Endothelial cell of umbilical vein (primary cell): ENCODE data around the gene USP34. TPM values are rescaled to one million over a fixed set of nuclear protein-coding genes. Genes with fewer than 3 reads are reported as not detected.

Source experiments
- BruUV-seq: library from RNA; stranded (reverse); fragments of 400-500 nt; replicated peaks from 2 replicates; lab custom pipeline; 2021; lab: Mats Ljungman, UMichigan
- CTCF ChIA-PET: fragments of 300-600, 350-600 bp; sonication (Branson Sonifier 250); formaldehyde crosslinking; loops from one replicate; lab custom pipeline; 2021; ENCODE audit warnings: antibody characterized with exemption, inconsistent platforms; lab: Charles Lee
- POLR2A ChIA-PET: fragments of 300-600, 350-600 bp; sonication (Branson Sonifier 250); formaldehyde crosslinking; loops from one replicate; lab custom pipeline; 2021; ENCODE audit warnings: antibody characterized with exemption, inconsistent platforms; lab: Charles Lee
- DNase-seq: peaks from one replicate; pipeline ENCODE4 v3.0.0-alpha.2; 2011; ENCODE audit warnings: low read depth, low spot score
- FAIRE-seq: peaks from 2 replicates; lab custom pipeline; 2011; peaks lifted over from hg19 to GRCh38; lab: Jason Lieb, UNC
- H2AFZ ChIP-seq: 2 replicates; pipeline ENCODE4 v1.6.0; 2012; ENCODE audit warnings: low read depth, low read length, control low read depth, inconsistent platforms
- H3K27ac ChIP-seq: 2 replicates; pipeline ENCODE4 v1.5.1; 2011; ENCODE audit warnings: low read depth, mild to moderate bottlenecking, control low read depth, low read length, moderate library complexity; ENCODE audit not compliant: insufficient read depth
- H3K27me3 ChIP-seq, 2 experiments: 2 replicates each; pipeline versions ENCODE4 v1.6.0 to v1.6.1; 2011; ENCODE audit warnings: low read length in 2 of 2, mixed read lengths in 1 of 2; ENCODE audit not compliant: control insufficient read depth in 2 of 2, insufficient read depth in 2 of 2
- H3K36me3 ChIP-seq, 2 experiments: 2 replicates in 1 of 2; 3 replicates in 1 of 2; pipeline ENCODE4 v1.5.1; 2011; ENCODE audit warnings: low read length in 2 of 2, mild to moderate bottlenecking in 1 of 2, moderate library complexity in 1 of 2; ENCODE audit not compliant: control insufficient read depth in 2 of 2, insufficient read depth in 2 of 2; ENCODE audit errors: extremely low read depth in 1 of 2
- H3K4me1 ChIP-seq: 3 replicates; pipeline ENCODE4 v1.5.1; 2011; ENCODE audit warnings: mild to moderate bottlenecking, low read length; ENCODE audit not compliant: control insufficient read depth, insufficient read depth; ENCODE audit errors: extremely low read depth
- H3K4me2 ChIP-seq: 2 replicates; pipeline ENCODE4 v1.6.1; 2011; ENCODE audit warnings: low read length, control low read depth, mixed read lengths; ENCODE audit not compliant: insufficient read depth
- H3K4me3 ChIP-seq, 3 experiments: fragments of 200-600 bp in 1 of 3; sonication (generic), shearing (Covaris generic) in 1 of 3; replicated peaks in 1 of 3; 2 replicates each; pipeline ENCODE4 v1.5.1; 2011 to 2016; ENCODE audit warnings: control low read depth in 3 of 3, low read length in 3 of 3, mild to moderate bottlenecking in 2 of 3, inconsistent platforms in 1 of 3, low read depth in 1 of 3, moderate library complexity in 1 of 3; ENCODE audit not compliant: insufficient read depth in 1 of 3
- H3K79me2 ChIP-seq: 2 replicates; pipeline ENCODE4 v1.6.0; 2012; ENCODE audit warnings: low read length, inconsistent platforms; ENCODE audit not compliant: control insufficient read depth, insufficient read depth
- H3K9ac ChIP-seq: replicated peaks from 2 replicates; pipeline ENCODE3; 2011; ENCODE audit warnings: low read length, control low read depth; ENCODE audit not compliant: insufficient read depth; ENCODE audit errors: extremely low read depth
- H3K9me1 ChIP-seq: replicated peaks from 3 replicates; pipeline ENCODE4 v1.6.0; 2011; ENCODE audit warnings: mild to moderate bottlenecking, low read length; ENCODE audit not compliant: control insufficient read depth, insufficient read depth; ENCODE audit errors: extremely low read depth
- H3K9me3 ChIP-seq: replicated peaks from 2 replicates; pipeline ENCODE4 v1.5.1; 2012; ENCODE audit warnings: low read length, inconsistent platforms; ENCODE audit not compliant: control insufficient read depth, insufficient read depth
- H4K20me1 ChIP-seq: replicated peaks from 2 replicates; pipeline ENCODE3; 2011; ENCODE audit warnings: mild to moderate bottlenecking, low read length; ENCODE audit not compliant: control insufficient read depth, insufficient read depth; ENCODE audit errors: extremely low read depth
- CTCF ChIP-seq, 2 donors: IDR thresholded peaks; 1 replicate in 1 of 2; 2 replicates in 1 of 2; pipeline ENCODE4 v1.5.1; 2011; ENCODE audit warnings: low read length in 2 of 2, mild to moderate bottlenecking in 2 of 2, moderate library complexity in 2 of 2, control low read depth in 1 of 2, inconsistent platforms in 1 of 2, low read depth in 1 of 2; ENCODE audit not compliant: insufficient read depth in 1 of 2; ENCODE audit errors: extremely low read depth in 1 of 2
- EZH2 ChIP-seq: IDR thresholded peaks from 2 replicates; pipeline ENCODE4 v1.6.1; 2012; ENCODE audit warnings: borderline replicate concordance, low read depth, mild to moderate bottlenecking, moderate library complexity, low read length, inconsistent platforms; ENCODE audit not compliant: severe bottlenecking
- FOS ChIP-seq: IDR thresholded peaks from 2 replicates; pipeline ENCODE4 v1.6.1; 2011; ENCODE audit warnings: mild to moderate bottlenecking, low read length, moderate library complexity, borderline replicate concordance; ENCODE audit not compliant: insufficient read depth
- GATA2 ChIP-seq: IDR thresholded peaks from 2 replicates; pipeline ENCODE4 v1.7.0; 2011; ENCODE audit warnings: low read depth, mild to moderate bottlenecking, moderate library complexity, mixed read lengths, low read length; ENCODE audit not compliant: insufficient read length, insufficient read depth
- JUN ChIP-seq: IDR thresholded peaks from 2 replicates; pipeline ENCODE4 v1.6.1; 2011; ENCODE audit warnings: borderline replicate concordance, low read depth; ENCODE audit not compliant: insufficient read length, insufficient read depth
- MYC ChIP-seq: IDR thresholded peaks from one replicate; pipeline ENCODE4 v1.6.1; 2011; ENCODE audit warnings: mild to moderate bottlenecking, low read depth, low read length
- POLR2A ChIP-seq: IDR thresholded peaks from 2 replicates; pipeline ENCODE4 v1.6.1; 2012; ENCODE audit warnings: low read depth, mild to moderate bottlenecking, control low read depth, low read length
- POLR2AphosphoS5 ChIP-seq: IDR thresholded peaks from 2 replicates; pipeline ENCODE4 v1.6.1; 2012; ENCODE audit warnings: low read depth, mild to moderate bottlenecking, control low read depth, low read length, moderate library complexity; ENCODE audit not compliant: insufficient read depth
- dilution Hi-C: fragments of 300-500 bp; cut with MboI; formaldehyde crosslinking; loops from one replicate; pipeline ENCODE4 v1.15.0; 2019; ENCODE audit warnings: low sequenced_read_pairs; ENCODE audit not compliant: extremely low pct_ligation_motif_present
- intact Hi-C: fragments of 100-400 bp; cut with micrococcal nuclease; formaldehyde crosslinking; loops from one replicate; pipeline ENCODE4 v1.10.0; 2022
- polyA plus RNA-seq, 4 experiments: library from polyadenylated mRNA; depleted of rRNA in 3 of 4; stranded (reverse) in 3 of 4; unstranded in 1 of 4; fragments of >200 nt; gene quantifications; 2 replicates each; pipeline versions ENCODE4 v1.2.1 to v1.2.3, GENCODE V29; 2011 to 2012; ENCODE audit warnings: missing spikeins in 1 of 4
- total RNA-seq: library from RNA; stranded (reverse); gene quantifications from 2 replicates; pipeline ENCODE4 v1.2.3, GENCODE V29; 2021
- TF ChIP-seq, protein P1 (sequence below): IDR thresholded peaks from 2 replicates; pipeline ENCODE4 v1.6.1; 2011; ENCODE audit not compliant: insufficient read depth, insufficient read length

Gene USP34
- total and polyA plus RNA-seq, 2 donors (not counting 3 experiments of a cell fraction or from before 2014, with no cell fraction given) = 46.3 to 96.9 TPM

DNA sequence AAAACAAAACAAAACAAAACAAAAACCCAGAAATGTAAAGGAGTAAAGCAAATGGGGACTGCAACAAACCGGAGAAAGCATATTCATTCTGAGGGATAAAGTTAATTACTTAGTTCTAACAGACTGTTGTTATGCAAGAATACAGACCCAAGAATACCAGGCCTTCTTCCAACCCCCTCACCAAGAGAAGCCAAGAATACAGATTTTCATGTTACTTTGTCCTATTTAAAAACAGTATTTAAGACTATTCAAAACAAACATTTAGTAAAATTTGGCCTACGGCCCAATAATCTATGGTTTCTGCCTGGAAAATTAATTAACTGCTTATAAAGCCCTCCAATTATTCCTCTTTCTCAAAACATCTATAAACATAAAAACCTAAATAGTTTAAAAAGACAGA, 91.4 kb downstream of the USP34 start:
- no peak for TF ChIP-seq EZH2
- TF ChIP-seq FOS = no peak
- TF ChIP-seq POLR2AphosphoS5 = no peak
- TF ChIP-seq GATA2 = no peak
- TF ChIP-seq MYC = no peak
- TF ChIP-seq CTCF (IDR thresholded peaks at IDR 0.05; ENCODE audit: extremely low read depth in 1 of 2, insufficient read depth in 1 of 2, low read depth in 1 of 2, low read length in 2 of 2) = no peak
- no peak for TF ChIP-seq JUN
- TF ChIP-seq, protein P1, sequence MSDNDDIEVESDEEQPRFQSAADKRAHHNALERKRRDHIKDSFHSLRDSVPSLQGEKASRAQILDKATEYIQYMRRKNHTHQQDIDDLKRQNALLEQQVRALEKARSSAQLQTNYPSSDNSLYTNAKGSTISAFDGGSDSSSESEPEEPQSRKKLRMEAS = no peak
- no peak for TF ChIP-seq POLR2A
- H3K4me3 ChIP-seq = no peak overlapping the region
- H2AFZ ChIP-seq = no peak overlapping the region
- no peaks in the 10 kb centered on the region for H3K9me3 ChIP-seq
- no peaks in the 10 kb centered on the region for H3K4me1 ChIP-seq
- dilution Hi-C loops (no loop called here), intact Hi-C loops (no loop called here)
- no peak overlapping the region for H3K27ac ChIP-seq
- H3K79me2 ChIP-seq = peaks cover 6% of the 10 kb centered on the region
- no peaks in the 10 kb centered on the region for H3K9me1 ChIP-seq
- FAIRE-seq = no peak
- CTCF ChIA-PET = no interaction called here
- DNase-seq = no peak
- H3K36me3 ChIP-seq = peaks cover 3 to 9% of the 10 kb centered on the region in 2 experiments
- H3K27me3 ChIP-seq = no peaks in the 10 kb centered on the region
- POLR2A ChIA-PET = no interaction called here
- no peak overlapping the region for H3K9ac ChIP-seq
- H3K4me2 ChIP-seq = no peak overlapping the region
- no peaks in the 10 kb centered on the region for H4K20me1 ChIP-seq
- BruUV-seq = no TSS peak
